ENCODE data around the gene ELP2.

- TF ChIP-seq POLR2A (IDR thresholded peaks at IDR 0.05; ENCODE audit: low read depth, low read length) (no peak), TAF1 (IDR thresholded peaks at IDR 0.05; ENCODE audit: low read depth, low read length) (no peak), POLR2AphosphoS5 (IDR thresholded peaks at IDR 0.05; ENCODE audit: low read depth, low read length) (no peak), PAX5 (IDR thresholded peaks at IDR 0.05; ENCODE audit: insufficient read depth, low read length, severe bottlenecking) (no peak), POU2F2 (IDR thresholded peaks at IDR 0.05; ENCODE audit: low read depth, low read length) (no peak), SPI1 (IDR thresholded peaks at IDR 0.05; ENCODE audit: low read depth, low read length) (no peak)
Observed at GRCh38 chr18:36205166-36205565, 75.5 kb downstream of the ELP2 start.

All from GM12891 (cell line).